ENCODE results near the gene ATOX1.

GRCh38 chr5:151720215-151720614 is 38.2 kb downstream of the ATOX1 start:
- no peak for TF ChIP-seq CTCF (conservative IDR thresholded peaks at IDR 0.05 in 1 of 2, IDR thresholded peaks at IDR 0.05 in 1 of 2; ENCODE audit: extremely low read depth in 1 of 2, insufficient read depth in 1 of 2, low read depth in 1 of 2, low read length in 2 of 2)
- no peak for TF ChIP-seq EZH2 (IDR thresholded peaks at IDR 0.05; ENCODE audit: borderline replicate concordance, low read length)
